GM12891 (cell line): ENCODE results near the gene AP5B1.

Experiments used
- DNase-seq: peaks from one replicate; pipeline ENCODE4 v3.0.0; 2011; ENCODE audit warnings: low spot score; ENCODE audit not compliant: insufficient read length
- FAIRE-seq: peaks from 2 replicates; lab custom pipeline; 2011; peaks lifted over from hg19 to GRCh38; lab: Jason Lieb, UNC
- PAX5 ChIP-seq: IDR thresholded peaks from 2 replicates; pipeline ENCODE4 v1.6.1; 2011; ENCODE audit warnings: low read length, moderate library complexity, mild to moderate bottlenecking; ENCODE audit not compliant: insufficient read depth, severe bottlenecking
- POLR2A ChIP-seq: IDR thresholded peaks from 2 replicates; pipeline ENCODE4 v1.6.1; 2011; ENCODE audit warnings: low read depth, low read length, control low read depth
- POLR2AphosphoS5 ChIP-seq: IDR thresholded peaks from 2 replicates; pipeline ENCODE4 v1.6.1; 2011; ENCODE audit warnings: low read depth, low read length, control low read depth
- POU2F2 ChIP-seq: IDR thresholded peaks from 2 replicates; pipeline ENCODE4 v1.6.1; 2011; ENCODE audit warnings: low read depth, mild to moderate bottlenecking, control low read depth, low read length, moderate library complexity
- SPI1 ChIP-seq: IDR thresholded peaks from 2 replicates; pipeline ENCODE4 v1.6.1; 2011; ENCODE audit warnings: low read depth, low read length, control low read depth
- TAF1 ChIP-seq: IDR thresholded peaks from 2 replicates; pipeline ENCODE4 v1.6.1; 2011; ENCODE audit warnings: low read depth, low read length, control low read depth

Gene AP5B1

GRCh38 chr11:65814131-65814985, 33.6 kb upstream of the AP5B1 start:
- no peak for DNase-seq

GRCh38 chr11:65811764-65812475, 31.1 kb upstream of the AP5B1 start:
- DNase-seq (no peak), FAIRE-seq (no peak)
- TF ChIP-seq POLR2A (no peak), POU2F2 (no peak), TAF1 (no peak), SPI1 (no peak), PAX5 (no peak), POLR2AphosphoS5 (no peak)

More at GRCh38 chr11:65814131-65814985, 33.6 kb upstream of the AP5B1 start:
- TF ChIP-seq POLR2AphosphoS5 = no peak
- no peak for FAIRE-seq

DNA sequence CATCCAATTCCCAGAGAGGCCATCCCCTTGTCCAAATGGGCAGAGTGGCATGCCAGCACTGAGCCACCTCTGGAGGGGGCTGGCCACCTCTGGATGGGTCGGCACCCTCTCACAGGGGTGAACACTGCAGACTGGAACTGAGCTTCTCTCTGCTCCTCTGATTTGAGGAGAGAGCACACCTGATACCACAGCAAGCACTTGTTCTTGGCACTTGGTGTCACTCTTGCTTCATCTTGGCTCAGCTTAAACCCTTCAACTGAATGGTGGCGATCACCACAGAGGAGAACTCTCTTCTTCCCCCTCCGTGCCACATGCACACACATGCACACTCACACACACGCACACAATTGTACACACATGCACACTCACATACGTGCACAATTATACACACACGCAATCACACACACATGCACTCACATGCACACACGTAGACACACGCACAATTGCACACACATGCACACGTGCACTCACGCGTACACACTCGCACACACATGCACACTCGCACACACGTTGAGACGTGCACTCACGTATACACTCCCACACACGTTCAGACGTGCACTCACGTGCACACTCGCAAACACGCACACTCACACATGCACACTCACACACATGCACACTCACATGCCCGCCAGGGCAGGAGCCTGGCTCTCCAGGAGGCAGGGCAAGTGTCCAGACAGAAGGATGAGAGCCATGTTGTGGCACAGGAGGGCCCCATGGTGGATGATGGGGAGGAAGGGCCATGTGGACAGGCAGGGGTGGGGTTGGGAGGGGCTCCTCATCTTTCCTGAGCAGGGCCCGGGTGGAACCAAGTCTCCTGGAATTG, 29.5 kb upstream of the AP5B1 start:
- DNase-seq (no peak), FAIRE-seq (peak; percentile 79)

GRCh38 chr11:65809496-65809895, 28.7 kb upstream of the AP5B1 start:
- DNase-seq (no peak), FAIRE-seq (no peak)
- no peak for TF ChIP-seq POLR2A
- no peak for TF ChIP-seq SPI1
- TF ChIP-seq TAF1 = no peak
- TF ChIP-seq POLR2AphosphoS5 = no peak
- no peak for TF ChIP-seq POU2F2
- TF ChIP-seq PAX5 = no peak

More for the DNA sequence above, 29.5 kb upstream of the AP5B1 start:
- no peak for TF ChIP-seq POLR2AphosphoS5
- TF ChIP-seq POU2F2 = peak; percentile 59; the same call in 1 of the 2 replicates
- no peak for TF ChIP-seq POLR2A

DNA sequence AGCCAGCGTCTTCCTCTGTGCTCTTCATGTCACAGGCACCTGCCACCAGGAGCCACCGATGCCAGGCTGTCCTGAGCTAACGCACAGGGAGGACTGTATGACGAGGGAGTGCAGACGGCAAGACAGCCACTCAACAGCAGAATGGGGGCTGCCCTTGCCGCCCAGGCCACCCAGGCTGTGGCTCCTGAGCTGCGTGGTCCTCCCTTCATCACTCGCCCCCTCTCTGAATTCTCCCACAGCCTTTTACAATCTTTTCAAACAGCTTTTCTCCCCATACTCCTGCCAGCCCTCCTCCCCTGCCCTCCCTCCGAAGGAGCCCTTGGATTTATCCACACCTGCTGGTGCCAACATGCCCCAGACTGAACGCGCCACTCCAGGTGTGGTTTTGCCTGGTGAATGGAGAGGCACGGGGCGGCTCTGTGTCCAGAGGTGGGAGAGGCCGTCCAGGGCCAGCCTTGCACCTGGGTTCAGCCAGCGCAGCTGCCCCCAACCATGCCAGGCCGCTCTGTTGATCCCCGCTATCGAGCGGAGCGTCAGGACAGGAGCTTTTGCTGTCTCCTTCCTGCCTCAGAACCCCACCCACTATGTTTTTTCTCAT, 28.1 kb upstream of the AP5B1 start:
- TF ChIP-seq POU2F2 = no peak
- DNase-seq (no peak), FAIRE-seq (no peak)

- TF ChIP-seq POU2F2 = no peak
- no peak for TF ChIP-seq POLR2A
- no peak for TF ChIP-seq TAF1
- no peak for TF ChIP-seq SPI1
- no peak for TF ChIP-seq PAX5
- TF ChIP-seq POLR2AphosphoS5 = no peak
- DNase-seq (no peak), FAIRE-seq (no peak)
Observed at GRCh38 chr11:65806979-65807378, 26.2 kb upstream of the AP5B1 start.

DNA sequence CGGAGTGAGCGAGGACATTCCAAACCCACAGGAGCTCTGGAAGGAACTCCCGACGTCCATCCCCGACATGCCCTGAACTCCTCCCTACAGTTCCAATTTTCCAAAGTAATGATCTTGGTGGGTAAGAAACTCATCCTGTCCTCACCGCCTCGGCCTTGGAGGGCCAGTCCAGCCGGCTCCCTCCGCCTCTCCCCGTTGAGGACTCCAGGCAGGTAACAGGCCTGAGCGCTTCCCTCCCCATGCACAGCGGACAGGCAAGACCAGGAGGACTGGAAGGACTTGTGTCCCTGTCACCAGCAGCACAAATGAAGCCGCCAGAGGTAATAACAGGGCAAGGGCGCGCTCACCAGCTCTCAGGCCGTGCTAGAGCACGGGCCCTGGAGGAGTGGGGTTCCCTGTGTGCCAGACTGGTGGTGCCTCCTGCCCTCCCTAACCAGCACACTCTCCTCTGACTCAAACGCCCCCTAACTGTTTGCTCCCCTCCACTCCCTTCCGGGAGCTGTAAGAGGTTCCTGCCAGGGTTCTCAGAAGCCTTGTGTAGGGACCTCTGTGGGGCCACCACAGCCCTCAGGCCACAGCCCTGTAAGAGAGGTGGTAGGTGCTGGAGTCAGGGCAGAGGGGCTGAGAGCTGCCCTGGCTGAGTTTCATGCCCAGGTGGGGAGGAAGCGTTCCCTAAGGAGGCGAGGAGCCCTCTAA, 23.2 kb upstream of the AP5B1 start:
- FAIRE-seq (no peak), DNase-seq (no peak)
- TF ChIP-seq TAF1 = no peak
- TF ChIP-seq POU2F2 = no peak
- TF ChIP-seq SPI1 = no peak
- no peak for TF ChIP-seq POLR2A
- TF ChIP-seq POLR2AphosphoS5 = no peak
- no peak for TF ChIP-seq PAX5

DNA sequence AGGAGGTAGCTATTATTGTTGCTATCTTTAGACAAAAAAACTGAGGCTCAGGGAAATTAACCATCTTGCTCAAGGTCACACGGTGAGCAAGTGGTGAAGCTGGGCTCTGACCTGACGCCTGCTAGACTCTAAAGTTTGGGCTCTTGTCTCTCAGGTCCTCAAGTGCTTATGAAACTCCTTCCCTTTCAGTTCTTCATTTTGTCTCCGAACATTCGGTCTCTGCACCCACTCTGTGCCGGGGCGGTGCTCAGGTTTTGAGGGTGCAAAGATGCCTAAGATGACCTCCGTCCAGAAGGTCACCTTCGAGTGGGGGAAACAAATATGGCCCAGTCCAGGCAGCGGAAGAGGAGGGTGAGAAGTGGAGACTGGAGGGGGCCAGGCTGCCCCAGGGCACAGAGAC, 22.1 kb upstream of the AP5B1 start:
- DNase-seq (peak; percentile 71), FAIRE-seq (peak; percentile 95)
- TF ChIP-seq TAF1 (0 out of 2 replicates have a peak, but pooled peaks have one; percentile 21), PAX5 (no peak), POLR2AphosphoS5 (no peak), POLR2A (no peak), POU2F2 (no peak), SPI1 (peak; percentile 97)
